Breast epithelium (tissue), 4 donors: ENCODE data around the gene TNS3. TPM values are rescaled to one million over a fixed set of nuclear protein-coding genes. Genes with fewer than 3 reads are reported as not detected.

Experiments used
- DNase-seq, 2 donors: peaks; one replicate each; pipeline ENCODE4 v3.0.0-alpha.2; 2019; ENCODE audit warnings: low spot score in 2 of 2
- H3K27ac ChIP-seq, 2 donors: fragments of 200-600 bp; sonication (generic) in 1 of 2; one replicate each; pipeline ENCODE4 v1.5.1; 2016 to 2019; ENCODE audit warnings: mild to moderate bottlenecking in 1 of 2
- H3K27me3 ChIP-seq, 2 donors: fragments of 200-600 bp; sonication (generic) in 1 of 2; one replicate each; pipeline versions ENCODE4 v1.5.1 to v1.6.0; 2017 to 2019; ENCODE audit warnings: control low read depth in 1 of 2, mild to moderate bottlenecking in 1 of 2
- H3K36me3 ChIP-seq: fragments of 200-600 bp; one replicate; pipeline ENCODE4 v1.5.1; 2019
- H3K4me1 ChIP-seq, 2 donors: fragments of 200-600 bp; sonication (generic); one replicate each; pipeline ENCODE4 v1.5.1; 2016 to 2019; ENCODE audit warnings: control low read depth in 1 of 2
- H3K4me3 ChIP-seq, 3 donors: fragments of 200-600 bp; sonication (generic); 1 replicate in 2 of 3; 2 replicates in 1 of 3; pipeline ENCODE4 v1.5.1; 2016 to 2019; ENCODE audit warnings: mild to moderate bottlenecking in 3 of 3, moderate library complexity in 2 of 3
- H3K9me3 ChIP-seq, 2 donors: fragments of 200-600 bp; sonication (generic) in 1 of 2; one replicate each; pipeline ENCODE4 v1.5.1; 2016 to 2019; ENCODE audit warnings: control low read depth in 1 of 2
- CTCF ChIP-seq, 3 donors: fragments of 450-650 bp; IDR thresholded peaks; one replicate each; pipeline ENCODE4 v1.5.1; 2016 to 2017; ENCODE audit warnings: antibody characterized with exemption in 3 of 3, mild to moderate bottlenecking in 3 of 3, moderate library complexity in 3 of 3
- POLR2A ChIP-seq: fragments of 450-650 bp; IDR thresholded peaks from one replicate; pipeline ENCODE4 v1.6.1; 2016; ENCODE audit warnings: antibody characterized with exemption, mild to moderate bottlenecking, moderate library complexity
- POLR2AphosphoS5 ChIP-seq, 3 donors: sonication (generic); formaldehyde crosslinking; IDR thresholded peaks; one replicate each; pipeline ENCODE4 v1.6.1; 2017; ENCODE audit warnings: antibody characterized with exemption in 3 of 3
- intact Hi-C: fragments of 100-400 bp; cut with DNase I; formaldehyde crosslinking; loops from one replicate; pipeline ENCODE4 v1.15.1; 2023; ENCODE audit warnings: low total_unique reads
- total RNA-seq, 3 donors: library from RNA; depleted of rRNA; stranded (reverse); fragments of >200 nt; gene quantifications; one replicate each; pipeline ENCODE4 v1.1.0, GENCODE V29; 2016

TNS3 gene
- total RNA-seq, 3 donors from 2014 or later: 41.0 to 78.1 (median 56.2) TPM

GRCh38 chr7:47330026-47330425, 251.9 kb downstream of the TNS3 start:
- Histone ChIP-seq H3K9me3 (no peaks in the 10 kb centered on the region), H3K36me3 (no peaks in the 10 kb centered on the region), H3K4me1 (peaks cover 10% of the 10 kb centered on the region in 2 donors), H3K4me3 (no peak overlapping the region), H3K27ac (peak overlapping the region in 1 of 2 donors; percentile 39), H3K27me3 (no peaks in the 10 kb centered on the region)
- no peak for DNase-seq
- intact Hi-C loops: no loop called here
- TF ChIP-seq CTCF (IDR thresholded peaks at IDR 0.05): no peak
- TF ChIP-seq POLR2A: no peak
- no peak for TF ChIP-seq POLR2AphosphoS5 (IDR thresholded peaks at IDR 0.05)

GRCh38 chr7:47329320-47329926, 252.5 kb downstream of the TNS3 start:
- no peak overlapping the region for H3K4me3 ChIP-seq
- no peaks in the 10 kb centered on the region for H3K27me3 ChIP-seq
- H3K27ac ChIP-seq: peak overlapping the region; percentile 84 to 89
- no peaks in the 10 kb centered on the region for H3K36me3 ChIP-seq
- no peaks in the 10 kb centered on the region for H3K9me3 ChIP-seq
- peak in 1 of 2 donors; percentile 16 for DNase-seq
- TF ChIP-seq CTCF (IDR thresholded peaks at IDR 0.05) (no peak), POLR2A (no peak), POLR2AphosphoS5 (IDR thresholded peaks at IDR 0.05) (no peak)
- peaks cover 10% of the 10 kb centered on the region in 2 donors for H3K4me1 ChIP-seq
- intact Hi-C loops: no loop called here

- peaks cover 10% of the 10 kb centered on the region in 2 donors for H3K4me1 ChIP-seq
- H3K9me3 ChIP-seq: no peaks in the 10 kb centered on the region
- no peaks in the 10 kb centered on the region for H3K27me3 ChIP-seq
- H3K36me3 ChIP-seq: no peaks in the 10 kb centered on the region
- peak overlapping the region; percentile 84 to 89 for H3K27ac ChIP-seq
- H3K4me3 ChIP-seq: peak overlapping the region in 2 of 3 donors; percentile 38 to 51
- DNase-seq: no peak
- TF ChIP-seq POLR2AphosphoS5 (IDR thresholded peaks at IDR 0.05) (no peak), CTCF (IDR thresholded peaks at IDR 0.05) (no peak), POLR2A (no peak)
- intact Hi-C loops: no loop called here
Observed at GRCh38 chr7:47328392-47329319, 253.3 kb downstream of the TNS3 start.

- intact Hi-C loops: no loop called here
- Histone ChIP-seq H3K4me3 (peak overlapping the region in 2 of 3 donors; percentile 38 to 51), H3K27me3 (no peaks in the 10 kb centered on the region), H3K4me1 (peaks cover 10% of the 10 kb centered on the region in 2 donors), H3K27ac (peak overlapping the region; percentile 84 to 89), H3K36me3 (no peaks in the 10 kb centered on the region), H3K9me3 (no peaks in the 10 kb centered on the region)
- peak; percentile 82 to 86 for DNase-seq
- peak in 1 of 3 donors; percentile 34 for TF ChIP-seq POLR2AphosphoS5 (IDR thresholded peaks at IDR 0.05)
- TF ChIP-seq CTCF (IDR thresholded peaks at IDR 0.05): no peak
Observed at GRCh38 chr7:47327698-47328391, 254.1 kb downstream of the TNS3 start.
